GM19467 (cell line): ENCODE data around the gene DDOST.
"Not testable (repeated sequence)": the region's sequence is repeated elsewhere in the genome, so short reads cannot be mapped to it uniquely, and the experiment has no call there.

Source experiments
- ATAC-seq: cut with Tn5 transposase; IDR thresholded peaks from one replicate; pipeline ENCODE4 v1.9.1; 2021; ENCODE audit warnings: mild to moderate bottlenecking, moderate library complexity; ENCODE audit not compliant: unreplicated experiment

The DDOST gene

GRCh38 chr1:20693623-20694022 lies 32.5 kb upstream of the DDOST start:
- no peak for ATAC-seq

- no peak for ATAC-seq
These were observed 30.7 kb upstream of the DDOST start for GRCh38 chr1:20691872-20692271.

- no peak for ATAC-seq
These were observed 28.5 kb upstream of the DDOST start for GRCh38 chr1:20689645-20690056.

DNA sequence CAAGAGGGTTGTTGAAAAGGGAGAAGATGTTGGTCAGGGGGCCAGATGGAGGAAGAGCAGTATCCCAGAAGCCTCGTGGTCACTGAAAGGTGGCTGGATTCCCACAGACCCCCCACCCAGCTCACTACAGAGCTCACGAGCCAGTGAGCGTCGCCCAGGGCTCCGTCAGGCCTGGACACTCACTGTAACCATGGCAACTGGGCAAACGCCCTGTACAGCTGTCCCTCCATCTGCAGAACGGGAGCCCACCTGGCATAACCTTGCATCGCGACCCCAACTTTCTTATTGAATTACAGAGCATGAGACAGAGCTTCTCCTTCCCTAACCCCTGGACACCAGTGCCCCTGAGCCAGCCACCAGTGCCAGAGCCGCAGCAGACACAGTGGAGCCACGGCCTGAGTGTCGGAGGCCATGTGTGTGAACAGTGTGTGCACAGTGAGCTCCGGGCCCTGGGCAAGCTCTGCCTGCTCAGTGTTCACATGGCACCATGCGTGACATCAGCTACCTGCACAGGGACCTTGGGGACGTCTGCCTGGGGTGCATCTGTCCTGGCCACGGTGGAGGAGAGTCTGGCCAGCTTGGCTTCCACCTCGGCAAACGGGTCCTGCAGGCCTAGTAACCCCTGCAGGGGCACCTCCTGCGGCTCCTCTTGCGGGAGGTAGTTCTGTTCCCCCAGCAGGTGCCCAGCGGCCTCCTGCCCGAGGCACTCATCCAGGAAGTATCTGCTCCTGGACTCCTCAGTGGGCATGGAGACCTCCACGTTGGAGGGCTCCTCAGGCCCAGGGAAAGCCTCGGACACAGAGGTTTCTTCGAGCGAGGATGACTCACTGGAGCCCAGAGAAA lies 25.9 kb upstream of the DDOST start:
- ATAC-seq: no peak

- ATAC-seq: no peak
These were observed 24.6 kb upstream of the DDOST start for GRCh38 chr1:20685741-20686140.

GRCh38 chr1:20685099-20685662 lies 24.0 kb upstream of the DDOST start:
- no peak for ATAC-seq

DNA sequence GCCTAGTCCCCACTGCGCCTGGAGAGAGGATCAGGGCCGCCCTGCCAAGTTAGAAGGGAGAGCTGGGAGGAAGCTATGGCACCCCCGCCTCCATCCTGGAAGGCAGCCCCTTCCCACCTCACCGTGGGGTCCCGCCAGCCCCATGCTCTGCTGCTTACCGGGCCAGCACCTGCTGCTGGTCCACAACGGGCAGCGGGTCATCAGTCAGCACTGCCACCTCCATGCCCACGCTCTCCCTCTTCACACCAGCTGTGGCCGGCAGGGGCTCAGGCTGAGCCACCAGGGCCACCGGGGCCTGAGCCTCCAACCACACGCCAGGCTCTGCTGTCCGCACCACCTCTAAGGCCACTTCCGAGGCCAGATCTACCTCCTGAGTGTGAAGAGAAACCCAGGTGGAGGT lies 23.5 kb upstream of the DDOST start:
- no peak for ATAC-seq

DNA sequence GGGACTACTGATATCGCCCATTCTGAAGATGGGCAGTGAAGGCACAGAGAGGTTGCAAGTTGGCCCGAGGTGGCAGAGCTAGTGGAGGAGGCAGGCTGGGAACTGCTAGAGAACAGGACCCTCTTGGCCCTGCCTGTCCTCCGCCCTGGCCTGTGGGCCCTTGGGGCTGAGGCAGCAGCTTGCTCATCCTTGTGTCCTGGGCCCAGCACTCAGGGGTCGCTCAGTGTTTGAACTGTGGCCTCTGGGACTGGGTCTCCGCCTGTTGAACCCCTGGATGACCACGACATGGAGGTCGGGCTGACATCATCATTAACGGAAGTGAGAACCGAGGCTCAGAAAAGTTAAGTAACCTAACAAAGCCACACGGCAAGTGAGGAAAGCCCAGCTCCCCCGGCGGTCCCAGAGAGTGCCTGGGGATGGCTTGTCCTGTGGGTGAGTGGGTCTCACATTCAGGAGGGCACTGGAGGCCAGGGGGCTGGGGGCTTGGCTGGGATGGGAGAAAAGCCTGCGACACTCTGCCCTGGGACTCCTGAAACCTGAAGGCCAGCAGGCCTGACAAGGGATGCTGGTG lies 23.0 kb upstream of the DDOST start:
- no peak for ATAC-seq

DNA sequence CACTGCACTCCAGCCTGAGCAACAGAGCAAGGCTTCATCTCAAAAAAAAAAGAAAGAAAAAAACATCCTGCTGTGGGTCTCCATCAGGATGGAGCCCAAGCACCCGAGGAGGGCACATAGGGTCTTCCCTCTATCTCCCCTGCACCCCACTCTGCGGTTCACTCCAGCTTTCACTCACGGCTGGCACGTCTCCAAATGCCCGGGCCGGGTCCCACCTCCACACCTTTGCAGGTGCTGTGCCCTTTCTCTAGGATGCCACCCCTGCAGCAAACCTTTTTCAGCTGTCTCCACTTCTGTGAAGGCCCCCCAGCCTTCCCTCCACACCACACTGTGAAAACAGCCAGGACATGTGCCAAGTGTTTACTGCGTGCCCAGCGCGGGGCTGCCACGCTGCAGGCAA lies 22.4 kb upstream of the DDOST start:
- ATAC-seq: no peak

GRCh38 chr1:20682571-20683236 lies 21.5 kb upstream of the DDOST start:
- no peak for ATAC-seq

DNA sequence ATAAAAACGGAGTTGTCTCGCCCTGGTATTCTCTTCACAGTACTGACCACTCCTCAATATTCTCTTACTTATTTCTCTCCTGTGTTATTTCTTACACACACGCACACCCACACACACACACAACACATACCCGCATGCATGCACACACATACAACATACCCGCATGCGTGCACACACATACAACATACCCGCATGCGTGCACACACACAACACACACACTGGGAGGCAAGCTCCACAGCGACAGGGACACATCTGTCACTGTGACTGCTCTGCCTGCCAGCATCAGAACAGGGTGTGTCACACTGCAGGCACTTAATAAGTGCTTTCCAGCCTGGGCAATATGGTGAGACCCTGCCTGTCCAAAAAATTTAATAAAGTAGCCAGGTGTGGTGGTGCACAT lies 20.8 kb upstream of the DDOST start:
- ATAC-seq: no peak

- no peak for ATAC-seq
These were observed 19.1 kb upstream of the DDOST start for GRCh38 chr1:20680269-20680668.

- no peak for ATAC-seq
These were observed 17.4 kb upstream of the DDOST start for GRCh38 chr1:20678599-20678998.

- not testable (repeated sequence) for ATAC-seq
These were observed 12.5 kb upstream of the DDOST start for GRCh38 chr1:20673626-20674025.

GRCh38 chr1:20672265-20672632 lies 11.1 kb upstream of the DDOST start:
- ATAC-seq: no peak

DNA sequence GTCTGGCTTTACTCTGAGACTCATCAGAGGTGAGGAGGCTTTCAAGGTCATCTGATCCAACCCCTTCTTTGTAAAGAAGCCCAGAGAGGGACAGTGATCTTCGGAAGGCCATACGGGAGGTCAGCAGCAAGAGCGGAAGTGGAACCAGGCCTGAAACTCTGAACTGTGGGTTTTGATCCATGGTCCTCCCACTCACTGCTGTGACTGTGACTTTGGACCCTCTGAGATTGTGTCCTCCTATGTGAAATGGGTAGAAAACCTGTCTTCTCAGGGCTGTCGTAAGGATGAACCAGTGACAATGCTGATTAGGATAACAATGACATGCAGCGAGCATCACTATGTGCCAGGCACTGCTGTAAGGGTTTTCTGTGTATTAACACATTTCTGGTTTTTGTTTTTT lies 9.8 kb upstream of the DDOST start:
- ATAC-seq: no peak

DNA sequence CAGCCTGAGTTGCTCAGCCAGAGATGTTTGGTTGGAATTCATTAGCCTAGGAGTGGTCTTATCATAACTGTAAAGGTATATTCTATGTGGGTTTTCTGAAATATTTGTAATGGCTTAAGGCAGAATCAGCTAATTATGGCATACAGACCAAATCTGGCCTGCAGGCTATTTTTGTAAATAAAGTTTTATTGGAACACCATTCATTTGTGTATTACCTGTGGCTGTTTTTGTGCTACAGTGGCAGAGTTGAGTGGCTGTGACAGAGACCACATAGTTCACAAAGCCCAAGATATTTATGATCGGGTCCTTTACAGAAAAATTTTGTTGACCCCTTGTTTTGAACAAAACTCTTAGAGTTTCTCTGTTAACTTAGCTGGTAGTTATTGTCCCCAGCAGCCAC lies 7.4 kb upstream of the DDOST start:
- no peak for ATAC-seq

- no peak for ATAC-seq
These were observed 5.6 kb upstream of the DDOST start for GRCh38 chr1:20666804-20667203.

- ATAC-seq: no peak
These were observed 5.0 kb upstream of the DDOST start for GRCh38 chr1:20666146-20666545.

- ATAC-seq: no peak
These were observed 4.6 kb upstream of the DDOST start for GRCh38 chr1:20665726-20666125.

DNA sequence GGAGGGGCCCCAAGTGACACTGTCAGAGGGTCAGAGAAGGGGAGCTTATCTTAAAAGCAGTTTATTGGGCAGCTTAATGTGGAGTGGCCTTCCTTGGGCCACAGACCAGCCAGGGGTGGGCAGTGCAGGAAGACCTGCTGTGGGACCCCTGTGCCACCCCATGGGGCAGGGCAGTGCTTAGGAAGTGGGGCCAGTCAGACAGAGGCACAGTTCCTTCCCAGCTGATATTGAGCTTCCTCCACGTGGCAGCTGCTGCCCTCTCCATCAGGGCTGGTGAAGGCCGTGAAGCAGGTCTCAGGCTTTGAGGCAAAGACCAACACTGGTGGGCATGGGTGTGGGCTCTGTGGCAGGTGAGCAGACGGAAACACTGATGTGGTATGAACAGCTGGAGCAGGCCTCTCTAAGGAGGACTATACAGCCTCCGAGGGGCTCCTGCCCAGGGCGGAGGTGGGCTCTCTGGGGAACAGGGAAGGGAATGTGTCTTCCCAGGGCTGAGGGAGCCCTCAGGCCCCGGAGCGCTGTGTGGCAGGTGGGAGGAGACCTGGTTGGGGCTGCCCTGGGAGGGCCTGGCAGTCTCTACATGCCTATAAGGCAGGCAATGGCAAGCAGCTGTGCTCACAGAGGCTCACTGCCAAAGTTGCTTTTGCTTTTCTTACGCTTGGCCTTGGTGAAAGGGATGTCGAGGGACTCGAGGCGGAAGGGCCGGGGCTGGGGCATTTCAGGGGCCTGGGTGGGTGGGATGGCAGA lies 3.0 kb upstream of the DDOST start:
- ATAC-seq: no peak
